DMS114 treated with DMSO at 0.1 percent for 48 hours (cell line): ENCODE results near the gene GALNT5.
"Not testable (repeated sequence)": the region's sequence is repeated elsewhere in the genome, so short reads cannot be mapped to it uniquely, and the experiment has no call there.

Source experiments
- DNase-seq: peaks from one replicate; lab custom pipeline; 2025; ENCODE audit not compliant: unreplicated experiment; lab: John Stamatoyannopoulos, UW

Gene GALNT5

DNA sequence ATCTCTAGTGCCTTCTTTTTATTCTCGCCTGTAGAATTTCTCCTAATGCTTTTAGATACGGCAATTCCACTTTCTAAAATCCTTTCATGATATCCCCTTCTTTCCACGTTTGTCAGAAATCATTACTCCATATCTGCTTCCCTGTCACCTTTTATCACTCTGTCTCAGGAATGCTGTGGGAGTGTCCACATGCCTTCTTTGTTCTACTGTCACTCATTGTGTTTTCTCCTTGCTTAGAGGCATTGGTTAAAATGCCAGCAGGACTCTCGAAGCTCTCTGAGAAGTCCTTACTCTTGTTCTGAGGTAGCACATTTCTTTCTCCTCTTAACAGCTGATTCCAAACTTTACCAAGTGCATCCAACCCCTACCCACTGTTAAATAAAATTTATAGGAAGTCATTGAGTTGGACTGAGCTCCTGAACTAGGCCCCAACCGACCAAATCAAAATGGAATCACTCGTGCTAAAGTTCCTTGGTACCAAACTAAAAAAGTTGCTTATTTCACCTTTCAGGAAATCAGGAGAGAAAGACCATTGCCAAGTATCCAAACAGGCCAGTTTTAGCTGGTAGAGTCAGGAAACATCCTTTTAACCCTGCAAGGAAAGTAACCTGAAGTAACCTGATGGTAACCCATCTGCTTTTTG lies 10.6 kb upstream of the GALNT5 start:
- no peak for DNase-seq

GRCh38 chr2:157250836-157251235 lies 6.7 kb upstream of the GALNT5 start:
- no peak for DNase-seq

- DNase-seq = no peak
Observed at GRCh38 chr2:157251932-157252331, 5.6 kb upstream of the GALNT5 start.

DNA sequence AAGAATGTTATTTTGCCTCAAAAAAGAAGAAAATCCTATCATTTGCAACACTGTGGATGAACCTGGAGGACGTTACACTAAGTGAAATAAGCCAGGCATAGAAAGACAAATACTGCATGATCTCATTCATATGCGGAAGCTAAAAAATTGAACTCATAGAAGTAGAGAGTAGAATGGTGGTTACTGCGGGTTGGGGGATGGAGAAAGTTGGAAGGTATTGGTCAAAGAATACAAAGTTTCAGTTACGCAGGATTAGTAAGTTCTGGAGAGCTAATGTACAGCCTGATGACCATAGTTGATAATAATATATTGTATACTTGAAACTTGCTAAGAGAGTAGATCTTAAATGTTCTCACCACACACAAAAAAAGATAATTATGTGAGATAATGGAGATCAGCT lies 5.0 kb upstream of the GALNT5 start:
- no peak for DNase-seq

DNA sequence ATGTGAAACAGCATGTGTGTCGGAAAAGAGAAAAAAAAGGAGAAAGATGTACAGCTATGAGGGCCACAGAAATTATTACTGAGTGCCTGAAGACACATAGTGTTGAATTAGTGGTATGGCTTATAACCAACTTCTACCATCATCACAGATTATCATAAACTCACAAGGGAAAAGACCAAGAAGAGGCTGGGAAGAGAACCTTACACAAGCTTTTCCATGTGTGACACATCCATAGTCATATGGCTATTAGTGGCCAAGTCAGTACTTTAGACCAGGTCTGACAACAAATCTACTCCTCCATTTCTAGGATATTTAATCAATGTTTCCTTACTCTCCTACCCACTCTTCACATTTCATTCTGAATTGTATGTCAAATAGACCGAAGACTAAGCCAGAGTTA lies 3.5 kb upstream of the GALNT5 start:
- DNase-seq = no peak

GRCh38 chr2:157255746-157256145 lies 1.8 kb upstream of the GALNT5 start:
- no peak for DNase-seq

- DNase-seq = no peak
Observed at GRCh38 chr2:157256626-157257025, 879 bp upstream of the GALNT5 start.

- DNase-seq = no peak
Observed at GRCh38 chr2:157258520-157259326, 1.2 kb downstream of the GALNT5 start.

DNA sequence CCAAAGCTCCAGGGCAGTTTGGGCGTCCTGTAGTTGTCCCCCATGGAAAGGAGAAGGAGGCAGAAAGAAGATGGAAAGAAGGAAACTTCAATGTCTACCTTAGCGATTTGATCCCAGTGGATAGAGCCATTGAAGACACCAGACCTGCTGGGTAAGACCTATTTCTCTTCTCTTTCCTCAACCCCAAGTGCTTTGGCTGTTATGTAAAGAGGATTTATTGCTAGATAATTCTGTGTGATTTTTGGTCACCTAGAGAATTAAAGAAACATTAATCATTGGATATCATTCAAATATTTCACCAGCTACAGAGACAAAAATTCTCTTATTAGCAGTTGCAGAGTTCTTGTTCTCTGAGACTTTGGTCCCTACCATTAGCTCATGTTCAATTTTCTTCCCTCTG lies 1.9 kb downstream of the GALNT5 start:
- DNase-seq = no peak

- DNase-seq = no peak
Observed at GRCh38 chr2:157259960-157260359, 2.5 kb downstream of the GALNT5 start.

DNA sequence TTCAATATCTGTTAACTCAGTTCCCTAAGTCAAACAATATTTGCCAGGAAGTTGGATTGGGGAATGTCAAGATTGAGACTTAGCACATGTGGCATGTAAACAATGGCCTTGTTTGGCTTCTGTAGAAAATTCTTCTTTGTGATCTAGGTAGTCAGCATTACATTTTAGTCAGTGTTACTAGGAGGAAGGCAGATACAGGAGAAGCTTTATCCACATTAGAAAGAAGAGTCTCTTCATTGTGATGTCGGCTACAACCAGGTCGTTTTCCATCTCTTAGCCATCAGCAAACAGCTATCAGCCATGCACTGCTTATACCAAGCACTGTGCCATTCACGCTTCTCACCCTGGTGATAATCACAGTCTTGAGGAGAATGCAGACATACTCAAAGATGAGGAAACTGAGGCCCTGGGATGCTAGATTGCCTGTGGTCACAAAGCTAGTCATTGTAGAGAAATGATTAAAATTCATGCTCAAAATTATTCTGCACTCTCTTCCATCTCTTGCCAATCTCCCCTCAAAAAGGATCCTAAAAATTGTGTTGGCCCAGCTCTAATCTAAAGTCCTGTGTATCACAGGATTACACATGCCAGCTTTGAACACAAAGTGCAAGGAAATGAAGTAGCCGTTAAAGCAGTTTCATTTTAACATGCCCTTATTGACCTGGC lies 3.2 kb downstream of the GALNT5 start:
- no peak for DNase-seq

DNA sequence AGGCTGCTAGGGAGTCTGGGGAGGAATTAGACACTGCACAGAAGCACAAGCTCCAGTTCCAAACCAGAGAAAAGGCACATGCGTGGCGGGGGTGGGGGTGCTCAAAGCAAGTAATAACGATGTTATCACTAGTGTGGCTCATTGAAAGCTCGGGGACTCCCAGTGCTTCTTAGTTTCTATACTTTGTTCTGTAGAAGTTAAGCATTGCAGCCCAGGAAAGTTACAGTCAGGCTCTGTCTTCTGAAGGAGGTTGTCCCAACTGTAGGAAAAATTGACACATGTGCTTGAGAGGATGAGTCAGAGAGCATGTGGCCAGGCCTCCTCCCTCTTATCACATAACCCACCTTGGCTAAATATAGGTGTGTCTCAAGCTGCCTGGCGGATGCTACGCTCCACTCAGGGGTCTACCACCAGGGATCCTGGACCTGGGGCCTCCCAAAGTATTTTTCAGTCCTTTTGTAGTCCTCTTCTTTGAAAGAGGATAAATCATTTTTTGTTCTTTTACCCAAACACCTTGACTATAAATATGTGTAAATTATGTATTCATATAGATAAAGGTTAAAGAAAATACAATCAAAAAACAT lies 3.8 kb downstream of the GALNT5 start:
- no peak for DNase-seq

DNA sequence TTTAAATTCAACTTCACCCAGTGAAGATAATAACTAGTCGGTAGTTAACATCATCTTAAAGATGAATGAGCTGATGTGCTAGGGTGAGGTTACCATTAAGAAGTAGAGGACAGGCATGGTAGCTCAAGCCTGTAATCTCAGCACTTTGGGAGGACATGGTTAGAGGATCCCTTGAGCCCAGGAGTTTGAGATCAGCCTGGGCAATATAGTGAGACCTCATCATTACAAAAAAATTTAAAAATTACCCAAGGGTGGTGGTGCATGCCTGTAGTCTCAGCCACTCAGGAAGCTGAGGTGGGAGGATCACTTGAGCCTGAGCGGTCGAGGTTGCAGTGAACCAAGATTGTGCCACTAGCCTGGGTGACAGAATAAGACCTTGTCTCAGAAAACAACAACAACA lies 4.7 kb downstream of the GALNT5 start:
- DNase-seq = no peak

DNA sequence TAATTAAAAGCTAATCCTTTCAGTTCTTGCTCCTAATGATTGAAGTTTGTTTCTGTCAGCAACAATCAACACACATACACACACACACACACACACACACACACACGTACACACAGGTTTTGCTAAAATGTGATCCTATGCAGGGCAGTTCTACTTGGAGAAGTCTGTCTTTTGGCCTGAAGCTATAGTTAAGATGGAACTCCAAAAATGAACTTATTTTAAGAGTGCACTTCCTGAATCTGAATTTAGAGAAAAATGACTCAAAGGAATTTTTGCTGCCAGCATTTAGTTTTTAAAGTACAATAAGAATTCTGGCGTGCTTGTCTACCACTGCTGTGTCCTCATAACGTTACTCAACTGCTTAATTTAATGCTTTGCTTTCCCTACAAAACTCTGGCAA lies 6.6 kb downstream of the GALNT5 start:
- DNase-seq = no peak

DNA sequence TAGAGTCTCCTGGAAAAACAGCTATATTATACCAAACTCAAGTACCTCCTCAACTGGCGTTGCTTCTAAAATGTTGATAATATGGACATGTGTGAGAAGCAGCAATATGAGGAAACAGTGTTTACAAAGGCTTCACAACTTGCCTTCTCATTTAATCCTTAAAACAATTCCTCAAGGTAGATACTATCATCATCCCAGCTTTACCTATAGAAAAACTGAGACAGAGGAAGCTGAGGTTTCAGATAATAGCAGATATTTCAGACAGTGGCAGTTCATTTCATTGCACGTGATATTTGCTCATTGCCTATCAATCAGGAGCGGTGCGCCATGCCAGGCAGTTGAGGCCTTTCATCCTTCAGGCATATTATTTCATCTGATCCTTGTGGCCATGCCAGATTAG lies 8.3 kb downstream of the GALNT5 start:
- DNase-seq = no peak

DNA sequence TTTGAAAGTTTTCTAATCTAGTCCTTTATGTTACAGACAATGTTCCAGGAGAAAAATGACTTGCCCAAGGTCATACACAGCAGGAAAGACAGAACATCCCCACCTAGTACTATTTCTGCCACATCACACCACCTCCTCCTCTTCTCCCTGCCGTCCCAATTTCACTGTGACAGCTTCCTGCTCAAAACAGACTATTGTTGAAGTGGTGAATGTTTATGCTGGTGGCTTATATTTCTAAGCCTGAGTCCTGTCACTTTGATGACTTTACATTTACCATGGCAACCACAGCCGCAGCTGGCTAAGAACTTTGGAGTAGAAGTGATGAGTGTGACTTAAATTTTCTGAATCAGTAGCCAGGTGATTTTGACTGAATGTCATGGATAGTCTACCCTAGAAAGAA lies 10.0 kb downstream of the GALNT5 start:
- no peak for DNase-seq

DNA sequence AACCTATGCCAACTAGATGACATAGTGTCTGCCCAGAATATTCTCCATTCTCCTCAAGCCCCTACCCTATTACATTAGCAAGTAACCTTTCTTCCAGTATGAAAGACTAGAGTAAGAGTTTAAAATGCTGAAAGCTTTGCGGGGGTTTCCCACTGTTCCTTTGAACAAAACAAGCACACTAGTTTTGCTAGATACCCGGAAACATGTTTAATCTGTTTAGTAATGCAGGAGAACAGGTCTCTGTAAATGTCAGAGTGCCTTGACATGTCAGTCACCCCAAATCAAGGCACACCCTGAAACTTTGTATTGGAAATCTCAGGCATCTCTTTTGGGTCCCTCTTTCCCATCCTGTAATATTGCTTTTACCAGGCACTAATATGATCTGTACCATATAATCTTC lies 11.6 kb downstream of the GALNT5 start:
- DNase-seq = no peak

DNA sequence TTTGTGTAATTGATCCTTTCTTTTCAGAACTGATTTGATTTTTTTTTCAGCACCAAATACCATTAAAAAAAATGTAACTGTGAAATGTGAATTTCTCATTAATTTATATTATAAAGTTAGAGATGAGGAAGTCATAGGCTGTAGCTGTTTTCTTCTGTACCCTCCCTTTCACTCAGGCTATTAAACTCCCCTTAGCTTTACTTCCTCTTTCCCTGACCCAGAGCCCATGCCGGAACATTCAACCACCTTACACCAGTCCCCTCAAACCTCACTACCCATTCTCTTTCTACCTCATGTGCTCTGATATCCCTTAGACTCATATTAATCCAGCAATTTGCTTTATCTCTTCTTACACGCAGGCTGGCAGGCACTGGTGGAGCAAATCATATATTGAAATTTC lies 12.4 kb downstream of the GALNT5 start:
- no peak for DNase-seq

GRCh38 chr2:157271590-157272203 lies 14.2 kb downstream of the GALNT5 start:
- DNase-seq = no peak

GRCh38 chr2:157279311-157279710 lies 21.8 kb downstream of the GALNT5 start:
- DNase-seq = not testable (repeated sequence)

GRCh38 chr2:157281316-157281715 lies 23.8 kb downstream of the GALNT5 start:
- no peak for DNase-seq
